Coronary artery (tissue), 2 donors: ENCODE data around the gene TANC2.

ENCODE experiments used
- DNase-seq: peaks from one replicate; pipeline ENCODE4 v3.0.0-alpha.2; 2017; ENCODE audit warnings: low spot score
- H3K27ac ChIP-seq, 2 donors: fragments of 200-600 bp; sonication (generic); one replicate each; pipeline ENCODE4 v1.5.1; 2016 to 2019
- H3K4me3 ChIP-seq: fragments of 200-600 bp; sonication (generic); 2 replicates; pipeline ENCODE4 v1.5.1; 2016; ENCODE audit warnings: mild to moderate bottlenecking, moderate library complexity
- TF ChIP-seq, protein P1 (sequence below): fragments of 200-600 bp; sonication (generic); IDR thresholded peaks from one replicate; pipeline ENCODE4 v1.5.1; 2019; ENCODE audit warnings: antibody characterized with exemption

Gene TANC2

GRCh38 chr17:62925267-62925836 is 40.7 kb upstream of the TANC2 start:
- Histone ChIP-seq H3K4me3 (no peak overlapping the region), H3K27ac (no peak overlapping the region)
- TF ChIP-seq, protein P1, sequence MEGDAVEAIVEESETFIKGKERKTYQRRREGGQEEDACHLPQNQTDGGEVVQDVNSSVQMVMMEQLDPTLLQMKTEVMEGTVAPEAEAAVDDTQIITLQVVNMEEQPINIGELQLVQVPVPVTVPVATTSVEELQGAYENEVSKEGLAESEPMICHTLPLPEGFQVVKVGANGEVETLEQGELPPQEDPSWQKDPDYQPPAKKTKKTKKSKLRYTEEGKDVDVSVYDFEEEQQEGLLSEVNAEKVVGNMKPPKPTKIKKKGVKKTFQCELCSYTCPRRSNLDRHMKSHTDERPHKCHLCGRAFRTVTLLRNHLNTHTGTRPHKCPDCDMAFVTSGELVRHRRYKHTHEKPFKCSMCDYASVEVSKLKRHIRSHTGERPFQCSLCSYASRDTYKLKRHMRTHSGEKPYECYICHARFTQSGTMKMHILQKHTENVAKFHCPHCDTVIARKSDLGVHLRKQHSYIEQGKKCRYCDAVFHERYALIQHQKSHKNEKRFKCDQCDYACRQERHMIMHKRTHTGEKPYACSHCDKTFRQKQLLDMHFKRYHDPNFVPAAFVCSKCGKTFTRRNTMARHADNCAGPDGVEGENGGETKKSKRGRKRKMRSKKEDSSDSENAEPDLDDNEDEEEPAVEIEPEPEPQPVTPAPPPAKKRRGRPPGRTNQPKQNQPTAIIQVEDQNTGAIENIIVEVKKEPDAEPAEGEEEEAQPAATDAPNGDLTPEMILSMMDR: no peak
- DNase-seq: no peak

DNA sequence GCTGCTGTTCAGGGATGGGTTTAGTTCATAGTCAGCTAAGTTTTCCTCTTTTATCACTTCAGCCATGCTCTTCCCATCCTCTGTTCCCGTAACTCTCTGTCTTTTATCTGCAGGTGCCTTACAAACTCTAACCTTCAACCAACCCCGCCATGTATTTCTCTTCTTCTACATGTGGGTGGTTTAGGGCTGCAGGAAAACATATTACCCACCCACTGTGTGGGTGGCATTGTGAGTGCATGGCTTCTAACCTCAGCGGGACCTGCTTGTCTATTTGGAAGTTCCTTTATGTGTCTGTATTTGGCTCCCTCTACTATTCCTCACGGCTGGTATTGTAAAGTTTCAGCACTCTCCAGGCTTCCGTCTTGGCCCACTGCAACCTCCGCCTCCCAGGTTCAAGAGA is 39.0 kb upstream of the TANC2 start:
- H3K4me3 ChIP-seq: no peak overlapping the region
- TF ChIP-seq, protein P1: no peak
- no peak for DNase-seq
- no peak overlapping the region for H3K27ac ChIP-seq

GRCh38 chr17:62929320-62929719 is 36.7 kb upstream of the TANC2 start:
- TF ChIP-seq, protein P1: no peak
- no peak overlapping the region for H3K4me3 ChIP-seq
- no peak overlapping the region for H3K27ac ChIP-seq
- no peak for DNase-seq

GRCh38 chr17:62931101-62931500 is 34.9 kb upstream of the TANC2 start:
- Histone ChIP-seq H3K27ac (no peak overlapping the region), H3K4me3 (no peak overlapping the region)
- TF ChIP-seq, protein P1: no peak
- no peak for DNase-seq

DNA sequence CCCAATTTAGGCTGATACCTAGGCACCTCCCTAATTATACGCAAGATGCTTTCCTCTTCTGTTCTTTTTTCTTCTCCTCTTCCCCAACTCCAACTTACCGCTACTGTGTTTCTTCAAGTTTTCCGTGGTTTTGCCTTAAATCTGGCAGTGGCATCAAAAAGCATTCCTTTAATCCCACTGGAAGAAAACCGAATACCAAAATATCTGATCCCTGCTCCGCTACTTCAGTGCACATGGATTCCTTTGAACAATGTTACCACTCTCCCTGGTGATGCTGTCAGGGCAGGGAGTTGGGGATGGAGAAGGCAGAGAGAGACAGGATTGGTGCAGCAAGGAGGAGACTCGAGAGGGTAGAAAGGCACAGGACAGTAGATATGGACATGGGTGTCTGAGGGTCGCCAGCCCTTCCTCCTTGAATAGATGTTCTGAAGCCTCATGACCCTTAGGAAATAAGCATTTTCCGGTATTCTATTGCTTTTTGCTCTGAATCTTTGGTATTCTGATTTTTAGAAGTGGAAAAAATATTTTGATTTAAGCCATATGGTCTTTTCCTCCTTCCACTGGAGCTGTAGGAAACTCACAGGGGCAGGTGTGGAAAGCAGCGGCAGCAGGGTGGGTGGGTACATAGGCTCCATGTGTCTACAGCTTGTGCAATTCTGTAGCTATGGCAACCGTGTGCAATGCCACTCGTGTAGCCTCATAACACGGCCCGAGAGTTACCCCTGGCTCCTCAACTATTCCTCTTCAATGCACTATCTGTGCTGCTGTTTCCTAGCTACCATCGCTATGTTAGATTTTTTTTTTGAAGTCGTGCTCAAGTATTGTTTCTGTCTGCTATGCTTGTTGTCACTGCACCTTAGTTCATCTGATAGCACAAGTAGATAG is 32.3 kb upstream of the TANC2 start:
- H3K4me3 ChIP-seq: no peak overlapping the region
- H3K27ac ChIP-seq: no peak overlapping the region
- DNase-seq: no peak
- TF ChIP-seq, protein P1: no peak

DNA sequence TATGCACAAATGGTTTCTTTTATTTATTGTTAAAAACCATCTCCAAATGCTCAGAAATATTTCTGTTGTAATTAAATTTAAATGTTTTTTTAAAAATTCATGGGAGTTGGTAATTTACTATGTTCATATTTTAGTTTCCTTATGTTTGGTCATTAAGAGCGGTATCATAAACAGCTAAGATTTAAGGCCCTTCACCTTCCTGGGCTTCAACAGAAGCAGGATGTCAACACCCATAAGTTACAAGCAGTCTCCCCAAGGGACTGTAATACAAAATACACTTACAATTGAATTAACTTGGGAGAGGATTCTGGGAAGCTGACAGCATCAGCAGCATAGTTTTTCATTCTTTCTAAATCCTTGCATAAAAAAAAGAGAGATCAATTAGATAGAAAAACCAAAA is 30.9 kb upstream of the TANC2 start:
- DNase-seq: no peak
- Histone ChIP-seq H3K27ac (no peak overlapping the region), H3K4me3 (no peak overlapping the region)
- TF ChIP-seq, protein P1: no peak

DNA sequence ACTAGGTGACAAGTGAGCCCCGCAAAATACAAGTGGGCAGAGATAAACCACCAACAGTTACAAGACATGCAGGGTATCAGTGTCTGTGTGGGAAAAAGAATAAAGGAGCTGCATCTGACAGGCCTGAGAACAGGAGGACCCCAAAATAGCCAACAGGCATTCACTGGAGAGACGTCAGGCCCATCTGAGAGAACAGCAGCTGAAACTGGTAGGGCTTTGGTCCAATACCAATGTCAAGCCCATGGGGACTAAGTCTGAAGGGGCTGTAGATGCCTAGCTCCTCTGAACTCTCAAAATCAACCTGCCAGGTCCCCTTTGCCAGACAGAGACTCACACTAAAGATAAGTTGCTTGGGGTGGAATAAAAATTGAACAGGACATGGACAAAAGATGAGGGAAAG is 30.5 kb upstream of the TANC2 start:
- TF ChIP-seq, protein P1: no peak
- Histone ChIP-seq H3K4me3 (no peak overlapping the region), H3K27ac (no peak overlapping the region)
- no peak for DNase-seq
